GM12878 (cell line): Measurements from ENCODE around the gene HGS. TPM values are rescaled to one million over a fixed set of nuclear protein-coding genes. Genes with fewer than 3 reads are reported as not detected.

Source experiments
- ATAC-seq: fragments of 200-7000 bp; cut with Tn5 transposase; 3 replicates; pipeline ENCODE4 v1.9.1; 2020; ENCODE audit warnings: mild to moderate bottlenecking, moderate library complexity
- BruUV-seq: library from RNA; stranded (reverse); fragments of 400-500 nt; replicated peaks from 2 replicates; lab custom pipeline; 2021; lab: Mats Ljungman, UMichigan
- CTCF ChIA-PET: fragments of 300-600 bp; sonication (Branson Sonifier 250); formaldehyde crosslinking; extraction: SDS; loops from one replicate; lab custom pipeline; 2021; ENCODE audit warnings: inconsistent platforms; lab: Yijun Ruan, JAX
- POLR2A ChIA-PET: fragments of 350-600 bp; formaldehyde crosslinking; extraction: SDS; loops from one replicate; lab custom pipeline; 2021; ENCODE audit warnings: inconsistent platforms; lab: Charles Lee
- RAD21 ChIA-PET: fragments of 300-600 bp; sonication (Branson Sonifier 250); formaldehyde crosslinking; loops from one replicate; lab custom pipeline; 2023; ENCODE audit warnings: antibody characterized with exemption; ENCODE audit not compliant: unreplicated experiment; lab: Charles Lee
- SMC1A ChIA-PET: fragments of 300-600 bp; sonication (Branson Sonifier 250); formaldehyde crosslinking; loops from one replicate; lab custom pipeline; 2023; ENCODE audit not compliant: unreplicated experiment, uncharacterized antibody; lab: Charles Lee
- DNase-seq: peaks from one replicate; pipeline ENCODE4 v3.0.0-alpha.2; 2011; ENCODE audit warnings: low read depth, low spot score
- FAIRE-seq: peaks from 3 replicates; lab custom pipeline; 2011; peaks lifted over from hg19 to GRCh38; lab: Jason Lieb, UNC
- H2AFZ ChIP-seq: 2 replicates; pipeline ENCODE4 v1.6.0; 2011; ENCODE audit warnings: low read depth, low read length, control low read depth; ENCODE audit not compliant: control insufficient read depth
- H3K27ac ChIP-seq: 2 replicates; pipeline ENCODE4 v1.5.1; 2011; ENCODE audit warnings: control low read depth; ENCODE audit not compliant: control insufficient read depth, insufficient read depth
- H3K27me3 ChIP-seq, 2 experiments: replicated peaks in 1 of 2; 2 replicates each; pipeline versions ENCODE4 v1.6.0 to v1.6.1; 2011; ENCODE audit warnings: low read length in 1 of 2; ENCODE audit not compliant: control insufficient read depth in 2 of 2, insufficient read depth in 2 of 2
- H3K36me3 ChIP-seq, 2 experiments: 2 replicates each; pipeline ENCODE4 v1.5.1; 2011; ENCODE audit warnings: low read length in 1 of 2; ENCODE audit not compliant: control insufficient read depth in 2 of 2, insufficient read depth in 2 of 2
- H3K4me1 ChIP-seq: 2 replicates; pipeline ENCODE4 v1.6.1; 2011; ENCODE audit warnings: mild to moderate bottlenecking, low read length, moderate library complexity, mixed read lengths; ENCODE audit not compliant: control insufficient read depth, insufficient read depth
- H3K4me2 ChIP-seq: 2 replicates; pipeline ENCODE4 v1.6.0; 2011; ENCODE audit warnings: control low read depth; ENCODE audit not compliant: control insufficient read depth, insufficient read depth
- H3K4me3 ChIP-seq: fragments of 200-600 bp; sonication (generic); 2 replicates; pipeline ENCODE4 v1.5.1; 2016
- H3K79me2 ChIP-seq: 2 replicates; pipeline ENCODE4 v1.6.0; 2011; ENCODE audit warnings: low read length; ENCODE audit not compliant: control insufficient read depth, insufficient read depth
- H3K9ac ChIP-seq: 2 replicates; pipeline ENCODE4 v1.8.0; 2011; ENCODE audit warnings: low read length, control low read depth, mixed read lengths; ENCODE audit not compliant: control insufficient read depth, insufficient read depth
- H3K9me3 ChIP-seq: replicated peaks from 3 replicates; pipeline ENCODE4 v1.5.1; 2011; ENCODE audit warnings: mild to moderate bottlenecking, low read length; ENCODE audit not compliant: control insufficient read depth, insufficient read depth
- H4K20me1 ChIP-seq: 2 replicates; pipeline ENCODE4 v1.6.0; 2011; ENCODE audit not compliant: control insufficient read depth, insufficient read depth
- RUNX3 ChIP-seq: IDR thresholded peaks from 2 replicates; pipeline ENCODE4 v1.6.1; 2012; ENCODE audit warnings: low read length, inconsistent platforms
- WGBS: methylation state at CpG from one replicate; pipeline ENCODE4 v1.1.6; 2016; ENCODE audit warnings: low lambda C conversion rate; ENCODE audit not compliant: insufficient replicate concordance, insufficient coverage; ENCODE audit errors: missing lambda C conversion rate; 5-methylcytosine and 5-hydroxymethylcytosine counted together
- in situ Hi-C: fragments of 300-500 bp; cut with MboI; formaldehyde crosslinking; loops from 9 replicates; pipeline ENCODE4 v1.14.3; 2018; ENCODE audit warnings: mixed read lengths
- intact Hi-C: fragments of 100-400 bp; cut with micrococcal nuclease; formaldehyde crosslinking; loops from one replicate; pipeline ENCODE4 v1.14.2; 2022; ENCODE audit not compliant: unreplicated experiment
- polyA plus RNA-seq, 11 experiments: library from polyadenylated mRNA; depleted of rRNA in 4 of 11; unstranded in 6 of 11; stranded (reverse) in 5 of 11; fragments of >200 nt; fragmentation: Nextera tagmentation in 4 of 11; fragmentation: Illumina TruSeq in 1 of 11; extraction: Ambion mirVana in 4 of 11; extraction: Trizol in 1 of 11; gene quantifications; 1 replicate in 1 of 11; 2 replicates in 10 of 11; pipeline versions ENCODE4 v1.2.1 to v1.2.3, GENCODE V29; 2011 to 2016; ENCODE audit warnings: inconsistent platforms in 2 of 11, missing spikeins in 2 of 11, low read depth in 1 of 11
- total RNA-seq, 4 experiments: library from RNA; depleted of rRNA in 3 of 4; stranded (reverse); fragments of >200 nt in 3 of 4; fragmentation: Illumina TruSeq in 1 of 4; extraction: Trizol in 1 of 4; gene quantifications; 2 replicates each; pipeline versions ENCODE4 v1.2.1 to v1.2.3, GENCODE V29; 2013 to 2021
- TF ChIP-seq, protein P1 (sequence below): fragments of 450-650 bp; IDR thresholded peaks from 2 replicates; pipeline ENCODE4 v1.6.1; 2018; ENCODE audit warnings: mild to moderate bottlenecking, low read depth, moderate library complexity; ENCODE audit not compliant: partially characterized antibody
- TF ChIP-seq, protein P2 (sequence below): IDR thresholded peaks from 2 replicates; pipeline ENCODE4 v1.6.1; 2012; ENCODE audit warnings: low read depth, low read length, improper control_type of control experiment

HGS gene
- total and polyA plus RNA-seq, 10 of the 15 experiments (the other 5 are each of a cell fraction or from before 2014, with no cell fraction given) = 2.2 to 85.6 (median 55.3) TPM

DNA sequence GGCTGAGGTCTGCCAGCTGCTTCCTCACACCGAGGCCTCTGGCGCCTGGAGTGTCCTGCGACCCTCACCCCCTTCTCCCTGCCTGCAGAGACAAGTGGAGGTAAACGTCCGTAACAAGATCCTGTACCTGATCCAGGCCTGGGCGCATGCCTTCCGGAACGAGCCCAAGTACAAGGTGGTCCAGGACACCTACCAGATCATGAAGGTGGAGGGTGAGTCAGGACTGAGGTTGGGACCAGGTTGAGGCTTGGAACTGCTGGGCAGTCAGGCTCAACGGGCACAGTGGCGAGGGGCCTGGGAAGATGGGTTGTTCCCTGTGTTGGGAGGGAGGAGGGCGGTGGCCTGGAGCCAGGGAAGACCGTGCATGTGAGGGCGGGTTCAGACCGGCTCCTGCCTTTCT, 4.8 kb downstream of the HGS start (continued):
- no peak for TF ChIP-seq RUNX3

DNA sequence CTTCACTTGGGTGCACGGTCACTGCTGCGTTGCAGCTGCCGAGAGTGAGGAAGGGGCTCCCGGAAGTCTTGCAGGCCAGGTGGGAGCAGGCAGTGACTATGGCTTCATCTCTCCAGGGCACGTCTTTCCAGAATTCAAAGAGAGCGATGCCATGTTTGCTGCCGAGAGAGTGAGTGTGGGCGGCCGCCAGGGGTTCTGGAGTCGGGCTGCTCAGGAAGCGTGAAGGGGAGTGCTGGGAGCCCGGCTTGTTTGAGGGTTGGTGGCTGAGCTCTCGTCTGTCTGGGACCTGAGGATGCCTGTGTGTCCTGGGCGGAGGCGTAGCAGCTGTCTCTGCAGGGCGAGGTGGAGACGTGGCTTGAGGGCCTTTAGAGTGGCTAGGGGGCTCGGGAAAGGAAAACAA, 6.3 kb downstream of the HGS start:
- ChIA-PET SMC1A (no interaction called here), POLR2A (interaction anchor here (0.5 to 1.1 kb wide), 2 partner anchors 26 to 35 kb away, joined by 3 to 5 read pairs; no protein-coding TSS in a partner anchor), CTCF (no interaction called here), RAD21 (no interaction called here)
- no TSS peak for BruUV-seq
- intact Hi-C loops = no loop called here
- Histone ChIP-seq H4K20me1 (peaks cover 4% of the 10 kb centered on the region), H2AFZ (no peak overlapping the region), H3K4me1 (peaks cover 5% of the 10 kb centered on the region), H3K9me3 (no peaks in the 10 kb centered on the region)
- WGBS = 100% methylated on average over 14 of the region's 18 CpGs
- no peak for ATAC-seq
- TF ChIP-seq, protein P1, sequence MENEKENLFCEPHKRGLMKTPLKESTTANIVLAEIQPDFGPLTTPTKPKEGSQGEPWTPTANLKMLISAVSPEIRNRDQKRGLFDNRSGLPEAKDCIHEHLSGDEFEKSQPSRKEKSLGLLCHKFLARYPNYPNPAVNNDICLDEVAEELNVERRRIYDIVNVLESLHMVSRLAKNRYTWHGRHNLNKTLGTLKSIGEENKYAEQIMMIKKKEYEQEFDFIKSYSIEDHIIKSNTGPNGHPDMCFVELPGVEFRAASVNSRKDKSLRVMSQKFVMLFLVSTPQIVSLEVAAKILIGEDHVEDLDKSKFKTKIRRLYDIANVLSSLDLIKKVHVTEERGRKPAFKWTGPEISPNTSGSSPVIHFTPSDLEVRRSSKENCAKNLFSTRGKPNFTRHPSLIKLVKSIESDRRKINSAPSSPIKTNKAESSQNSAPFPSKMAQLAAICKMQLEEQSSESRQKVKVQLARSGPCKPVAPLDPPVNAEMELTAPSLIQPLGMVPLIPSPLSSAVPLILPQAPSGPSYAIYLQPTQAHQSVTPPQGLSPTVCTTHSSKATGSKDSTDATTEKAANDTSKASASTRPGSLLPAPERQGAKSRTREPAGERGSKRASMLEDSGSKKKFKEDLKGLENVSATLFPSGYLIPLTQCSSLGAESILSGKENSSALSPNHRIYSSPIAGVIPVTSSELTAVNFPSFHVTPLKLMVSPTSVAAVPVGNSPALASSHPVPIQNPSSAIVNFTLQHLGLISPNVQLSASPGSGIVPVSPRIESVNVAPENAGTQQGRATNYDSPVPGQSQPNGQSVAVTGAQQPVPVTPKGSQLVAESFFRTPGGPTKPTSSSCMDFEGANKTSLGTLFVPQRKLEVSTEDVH = no peak
- TF ChIP-seq, protein P2, sequence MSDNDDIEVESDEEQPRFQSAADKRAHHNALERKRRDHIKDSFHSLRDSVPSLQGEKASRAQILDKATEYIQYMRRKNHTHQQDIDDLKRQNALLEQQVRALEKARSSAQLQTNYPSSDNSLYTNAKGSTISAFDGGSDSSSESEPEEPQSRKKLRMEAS = no peak
- TF ChIP-seq, all 136 proteins: peak for 0
- no peaks in the 10 kb centered on the region for H3K27me3 ChIP-seq
- in situ Hi-C loops = no loop called here
- peaks cover 12% of the 10 kb centered on the region for H3K79me2 ChIP-seq
- H3K4me2 ChIP-seq = no peak overlapping the region
- H3K9ac ChIP-seq = no peak overlapping the region
- no peak overlapping the region for H3K4me3 ChIP-seq
- H3K36me3 ChIP-seq = peaks cover 11 to 49% of the 10 kb centered on the region in 2 experiments; a peak in 3 of 4 replicates
- no peak for DNase-seq
- no peak overlapping the region for H3K27ac ChIP-seq
- no peak for FAIRE-seq
